Progenitor cell of endocrine pancreas (in vitro differentiated cells): Measurements from ENCODE around the gene TRIAP1. TPM values are rescaled to one million over a fixed set of nuclear protein-coding genes. Genes with fewer than 3 reads are reported as not detected.

Experiments used
- DNase-seq: peaks from one replicate; pipeline ENCODE4 v3.0.0; 2021; ENCODE audit warnings: low spot score; ENCODE audit not compliant: unreplicated experiment
- H3K27ac Mint-ChIP-seq: 2 replicates; pipeline ENCODE4 v1.8.0; 2021; ENCODE audit warnings: mild to moderate bottlenecking, moderate library complexity, mixed read lengths
- H3K27me3 Mint-ChIP-seq: 2 replicates; pipeline ENCODE4 v1.8.0; 2021; ENCODE audit warnings: mixed read lengths
- H3K36me3 Mint-ChIP-seq: 2 replicates; pipeline ENCODE4 v1.8.0; 2022; ENCODE audit warnings: mixed read lengths; ENCODE audit not compliant: insufficient read depth
- H3K4me1 Mint-ChIP-seq: 2 replicates; pipeline ENCODE4 v1.8.0; 2021; ENCODE audit warnings: low read depth, mixed read lengths
- H3K4me3 Mint-ChIP-seq: 2 replicates; pipeline ENCODE4 v1.8.0; 2021; ENCODE audit warnings: low read depth, mild to moderate bottlenecking, moderate library complexity, mixed read lengths
- H3K9me3 Mint-ChIP-seq: 2 replicates; pipeline ENCODE4 v1.8.0; 2021; ENCODE audit warnings: low read depth, mixed read lengths
- CTCF ChIP-seq: fragments of 200-600 bp; sonication (generic); IDR thresholded peaks from one replicate; pipeline ENCODE4 v1.5.0; 2021; ENCODE audit warnings: antibody characterized with exemption, mild to moderate bottlenecking; ENCODE audit not compliant: unreplicated experiment
- total RNA-seq: library from RNA; stranded (reverse); gene quantifications from 2 replicates; pipeline ENCODE4 v1.2.1, GENCODE V29; 2021

TRIAP1 gene
- total RNA-seq, 1 donor from 2014 or later = 32.4 TPM

DNA sequence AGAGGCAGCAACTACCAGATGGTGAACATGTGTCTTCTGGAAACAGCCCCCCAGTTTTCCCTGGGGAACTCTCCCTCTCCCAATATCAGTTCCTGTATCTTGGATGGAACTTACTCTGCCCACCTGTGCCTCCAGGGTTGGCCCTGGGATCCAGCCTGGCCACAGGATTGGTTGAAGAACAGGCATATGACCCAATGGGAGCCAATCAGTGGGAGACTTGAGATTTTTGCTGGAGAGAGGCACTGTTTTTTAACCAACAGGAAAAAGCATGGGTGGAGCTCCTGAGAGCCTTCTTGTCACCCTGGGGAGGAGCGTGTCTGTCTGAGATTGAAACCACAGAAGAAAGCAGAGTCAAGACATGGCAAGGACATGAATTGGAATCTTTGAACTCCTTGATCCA lies 41.9 kb downstream of the TRIAP1 start:
- no peak overlapping the region for H3K4me3 Mint-ChIP-seq
- H3K27me3 Mint-ChIP-seq = no peaks in the 10 kb centered on the region
- no peak for TF ChIP-seq CTCF
- no peak for DNase-seq
- H3K36me3 Mint-ChIP-seq = no peaks in the 10 kb centered on the region
- H3K27ac Mint-ChIP-seq = no peak overlapping the region
- no peaks in the 10 kb centered on the region for H3K9me3 Mint-ChIP-seq
- peaks cover 12% of the 10 kb centered on the region for H3K4me1 Mint-ChIP-seq

DNA sequence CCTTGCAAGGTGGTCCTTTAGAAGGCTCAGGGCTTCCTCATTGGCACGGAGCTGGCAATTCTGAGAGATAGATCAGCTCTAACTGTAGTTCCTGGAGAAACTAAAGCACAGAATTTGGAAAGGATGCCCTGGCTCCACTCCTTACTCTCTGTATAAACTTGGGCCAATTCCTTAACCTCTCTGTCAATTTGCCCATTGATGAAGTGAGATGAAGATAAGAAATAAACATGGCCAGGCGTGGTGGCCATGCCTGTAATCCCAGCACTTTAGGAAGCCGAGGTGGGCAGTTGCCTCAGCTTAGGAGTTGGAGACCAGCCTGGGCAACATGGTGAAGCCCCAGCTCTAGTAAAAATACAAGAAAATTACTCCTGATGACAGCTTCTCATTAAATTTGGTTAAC lies 42.3 kb downstream of the TRIAP1 start:
- Mint-ChIP-seq H3K27me3 (no peaks in the 10 kb centered on the region), H3K4me1 (peaks cover 12% of the 10 kb centered on the region), H3K4me3 (no peak overlapping the region), H3K27ac (no peak overlapping the region), H3K36me3 (no peaks in the 10 kb centered on the region), H3K9me3 (no peaks in the 10 kb centered on the region)
- DNase-seq = no peak
- no peak for TF ChIP-seq CTCF

DNA sequence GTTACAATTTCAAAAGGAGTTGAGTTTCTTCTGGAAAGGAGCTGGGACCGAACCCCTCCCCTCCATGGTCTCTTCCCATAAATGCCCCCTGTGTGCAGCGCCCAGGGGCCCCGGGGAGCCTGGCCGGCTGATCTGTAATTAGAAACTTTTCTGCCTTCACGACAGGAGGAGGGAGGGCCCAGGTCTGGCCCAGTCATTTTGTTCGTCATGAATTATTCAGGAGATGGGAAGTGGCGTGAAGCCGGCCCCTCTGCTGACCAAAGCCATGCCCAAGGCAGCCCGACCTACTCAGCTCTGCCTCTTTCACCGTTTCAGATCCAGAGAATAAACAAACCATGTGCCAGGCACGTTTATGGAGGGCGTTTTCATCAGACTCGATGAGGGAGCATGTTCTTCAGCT lies 44.0 kb downstream of the TRIAP1 start:
- peaks cover 16% of the 10 kb centered on the region for H3K4me1 Mint-ChIP-seq
- H3K27me3 Mint-ChIP-seq = no peaks in the 10 kb centered on the region
- DNase-seq = no peak
- peak overlapping the region; percentile 49 for H3K27ac Mint-ChIP-seq
- TF ChIP-seq CTCF = no peak
- no peaks in the 10 kb centered on the region for H3K9me3 Mint-ChIP-seq
- no peaks in the 10 kb centered on the region for H3K36me3 Mint-ChIP-seq
- no peak overlapping the region for H3K4me3 Mint-ChIP-seq

DNA sequence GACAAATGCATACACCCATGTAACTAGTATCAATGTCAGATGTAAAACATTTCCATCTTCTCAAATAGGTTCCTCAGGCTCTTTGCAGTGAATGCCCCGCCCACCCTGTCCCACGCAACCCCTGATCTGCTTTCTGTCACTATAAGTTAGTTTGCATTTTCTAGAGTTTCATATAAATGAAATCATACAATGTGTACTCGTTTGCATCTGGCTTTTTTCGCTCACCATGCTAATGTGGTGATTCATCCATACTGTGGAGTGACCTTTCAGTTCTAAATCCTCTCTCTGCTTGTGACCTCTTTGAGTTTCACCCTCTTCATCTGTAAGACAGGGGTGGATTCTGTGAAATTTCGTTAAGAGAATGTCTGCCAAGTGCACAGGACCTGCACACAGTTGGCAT lies 46.7 kb downstream of the TRIAP1 start:
- Mint-ChIP-seq H3K4me1 (peaks cover 22% of the 10 kb centered on the region), H3K27ac (no peak overlapping the region), H3K27me3 (no peaks in the 10 kb centered on the region), H3K36me3 (no peaks in the 10 kb centered on the region), H3K9me3 (no peaks in the 10 kb centered on the region), H3K4me3 (no peak overlapping the region)
- TF ChIP-seq CTCF = no peak
- no peak for DNase-seq

DNA sequence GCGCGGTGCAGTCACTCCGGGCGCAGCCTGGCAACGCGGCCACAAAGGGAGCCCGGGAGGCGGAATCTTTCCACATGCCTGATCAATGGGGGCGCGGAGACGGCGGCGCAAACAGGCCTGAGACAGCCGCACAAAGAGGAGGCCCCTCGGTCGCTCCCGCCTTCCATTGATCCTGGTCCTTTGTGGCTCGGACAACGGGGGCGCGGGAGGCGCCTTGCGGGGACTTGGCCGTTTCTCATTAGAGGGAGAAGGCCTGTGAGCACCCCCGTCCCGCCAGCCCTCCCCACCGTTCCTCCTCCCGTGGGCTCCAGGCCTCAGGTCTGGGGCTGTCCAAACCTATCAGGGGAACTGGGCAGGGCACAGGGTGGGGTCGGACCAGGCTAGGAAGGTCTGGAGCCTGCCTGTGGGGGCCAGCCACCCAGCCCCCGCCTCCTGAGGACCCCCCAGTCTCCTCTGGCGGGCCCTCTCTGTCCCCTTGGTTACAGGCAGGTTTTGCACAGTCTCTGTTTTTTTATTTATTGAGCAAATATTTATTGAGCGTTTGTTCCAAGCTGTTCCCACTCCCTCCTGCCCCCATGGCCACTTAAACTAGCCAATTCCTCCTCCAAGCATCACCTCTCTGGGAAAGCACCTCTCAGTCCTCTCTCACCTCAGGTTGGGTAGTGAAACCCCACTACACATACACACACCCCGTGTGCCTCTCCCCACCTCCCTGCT lies 48.2 kb downstream of the TRIAP1 start:
- DNase-seq = peak; percentile 64
- H3K27ac Mint-ChIP-seq = peak overlapping the region; percentile 93
- peak overlapping the region; percentile 41 for H3K4me3 Mint-ChIP-seq
- H3K4me1 Mint-ChIP-seq = peaks cover 22% of the 10 kb centered on the region
- H3K27me3 Mint-ChIP-seq = no peaks in the 10 kb centered on the region
- no peaks in the 10 kb centered on the region for H3K36me3 Mint-ChIP-seq
- H3K9me3 Mint-ChIP-seq = no peaks in the 10 kb centered on the region
- no peak for TF ChIP-seq CTCF
